Stimulated activated CD8-positive, alpha-beta memory T cell treated with anti-CD3 and anti-CD28 coated beads, Interleukin-2, amount 100 ng/mL, for 1 hour (primary cell): ENCODE data around the gene HDDC2.

Experiments
- DNase-seq, 2 donors: peaks; one replicate each; pipeline ENCODE4 v3.0.0-alpha.2; 2020; ENCODE audit warnings: low read depth in 2 of 2

The HDDC2 gene

DNA sequence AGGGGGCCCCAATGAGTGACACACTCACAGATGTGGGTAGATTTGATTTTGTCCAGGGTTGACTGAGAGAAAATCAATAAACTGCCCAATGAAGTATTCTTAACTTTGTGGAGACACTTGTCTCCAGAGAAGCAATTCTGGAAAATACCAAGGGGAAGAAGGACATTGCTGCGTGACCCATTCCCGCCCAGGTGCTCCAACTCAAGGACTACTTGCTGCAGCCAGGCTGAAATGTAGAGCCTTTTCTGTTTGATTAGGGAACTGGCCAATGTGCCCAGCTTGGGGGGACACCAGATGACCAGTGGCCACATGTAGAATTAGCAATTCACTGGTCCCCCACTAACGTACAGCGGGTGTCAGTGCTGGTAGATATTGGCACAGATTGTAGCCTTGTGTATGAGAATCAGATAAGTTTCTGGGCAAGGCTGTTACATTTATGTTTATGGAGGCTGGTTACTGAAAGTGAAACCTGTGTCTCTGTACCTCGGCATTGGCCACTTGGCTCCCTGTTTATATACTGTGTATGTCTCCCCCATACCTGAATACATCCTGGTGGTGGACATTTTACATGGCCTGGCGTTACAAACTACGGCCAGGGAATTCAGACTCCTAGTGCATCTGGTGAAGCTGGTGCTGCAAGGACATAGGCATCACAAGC is 32.3 kb downstream of the HDDC2 start:
- DNase-seq: no peak

GRCh38 chr6:125268765-125269164 is 33.0 kb downstream of the HDDC2 start:
- DNase-seq: no peak

- no peak for DNase-seq
These were observed 33.8 kb downstream of the HDDC2 start for GRCh38 chr6:125267806-125268523.

DNA sequence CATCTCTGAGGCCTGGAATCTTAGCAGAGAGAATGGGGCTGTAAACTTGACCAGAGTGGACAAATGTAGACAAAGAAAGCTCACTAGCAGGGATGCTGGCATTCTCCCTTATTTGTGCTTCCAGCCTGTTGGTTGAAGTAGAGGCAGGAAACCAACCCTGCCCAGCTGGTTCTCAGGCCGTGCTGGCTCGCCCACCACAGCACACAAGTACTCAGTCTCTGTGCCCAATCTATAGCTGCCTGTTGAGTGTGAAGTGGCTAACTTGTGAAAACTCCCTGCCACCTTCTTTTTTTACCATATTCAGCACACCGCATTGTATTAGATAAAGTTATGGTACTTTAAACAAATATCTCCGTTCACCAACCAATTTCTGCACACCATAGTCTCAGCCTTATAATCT is 37.3 kb downstream of the HDDC2 start:
- no peak for DNase-seq

DNA sequence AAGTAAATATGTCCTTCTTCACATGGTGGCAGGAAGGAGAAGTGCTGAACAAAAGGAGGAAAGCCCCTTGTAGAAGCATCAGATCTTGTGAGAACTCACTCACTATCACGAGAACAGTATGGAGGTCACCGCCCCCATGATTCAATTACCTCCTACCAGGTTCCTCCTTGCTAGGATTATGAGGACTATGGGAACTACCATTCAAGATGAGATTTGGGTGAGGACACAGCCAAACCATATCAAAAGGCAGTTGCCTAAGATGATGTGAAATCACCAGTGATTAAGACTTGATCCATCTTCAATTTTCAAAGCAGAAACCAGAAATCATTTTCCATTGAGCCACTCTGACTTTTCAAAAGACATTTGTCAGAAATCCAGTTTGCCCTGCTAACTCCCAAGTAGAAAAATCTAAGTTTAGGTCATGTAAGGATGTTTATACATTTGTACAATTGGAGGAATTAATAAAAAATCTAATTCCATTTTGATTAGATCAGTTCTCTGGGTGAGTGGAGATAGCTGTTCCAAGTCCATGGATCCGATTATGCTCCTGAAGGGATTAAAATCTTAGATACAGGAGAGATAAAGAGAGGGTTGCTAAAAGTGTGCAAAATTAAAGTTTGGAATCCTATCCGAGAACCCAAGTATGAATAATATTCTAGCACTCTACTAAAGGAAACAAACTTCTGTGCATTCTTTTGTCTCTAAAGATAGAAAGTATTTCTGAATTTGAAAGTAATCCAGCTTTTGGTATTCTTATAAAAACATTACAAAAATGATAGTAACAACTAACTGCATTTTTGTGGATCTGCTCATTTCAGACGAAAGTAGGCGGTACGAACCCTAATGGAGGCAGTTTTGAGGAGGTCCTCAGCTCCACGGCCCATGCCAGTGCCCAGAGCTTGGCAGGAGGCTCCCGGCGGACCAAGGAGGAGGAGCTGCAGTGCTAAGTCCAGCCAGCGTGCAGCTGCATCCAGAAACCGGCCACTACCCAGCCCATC is 39.5 kb downstream of the HDDC2 start:
- DNase-seq: no peak

GRCh38 chr6:125259354-125259736 is 42.4 kb downstream of the HDDC2 start:
- DNase-seq: no peak

GRCh38 chr6:125258651-125259353 is 43.0 kb downstream of the HDDC2 start:
- no peak for DNase-seq

- DNase-seq: no peak
These were observed 44.4 kb downstream of the HDDC2 start for GRCh38 chr6:125257351-125257750.

DNA sequence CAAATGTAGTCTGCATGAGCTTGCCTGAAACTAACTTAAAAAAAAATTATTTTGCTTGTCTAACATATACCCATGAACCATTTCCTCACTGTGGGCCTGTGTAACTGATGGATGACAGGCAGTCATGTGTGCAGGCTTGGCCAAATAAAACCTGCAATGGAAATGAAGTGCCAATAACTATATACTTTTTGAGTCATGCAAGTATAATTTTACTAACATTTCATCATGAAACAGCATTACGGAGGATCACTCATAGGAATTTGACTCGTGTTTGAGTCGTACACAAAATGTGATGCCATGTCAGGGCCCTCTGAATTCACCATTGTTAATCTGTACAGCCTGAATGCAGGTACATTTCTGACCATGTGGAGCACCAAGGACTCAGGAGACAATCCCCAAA is 46.6 kb downstream of the HDDC2 start:
- no peak for DNase-seq

- DNase-seq: no peak
These were observed 47.4 kb downstream of the HDDC2 start for GRCh38 chr6:125254321-125254720.

GRCh38 chr6:125253881-125254280 is 47.9 kb downstream of the HDDC2 start:
- no peak for DNase-seq

- no peak for DNase-seq
These were observed 48.9 kb downstream of the HDDC2 start for GRCh38 chr6:125252891-125253290.

GRCh38 chr6:125251516-125252220 is 50.1 kb downstream of the HDDC2 start:
- DNase-seq: no peak

- DNase-seq: no peak
These were observed 51.3 kb downstream of the HDDC2 start for GRCh38 chr6:125250511-125250910.

GRCh38 chr6:125248136-125248535 is 53.6 kb downstream of the HDDC2 start:
- DNase-seq: no peak

GRCh38 chr6:125246566-125246965 is 55.2 kb downstream of the HDDC2 start:
- no peak for DNase-seq

GRCh38 chr6:125245523-125246264 is 56.1 kb downstream of the HDDC2 start:
- no peak for DNase-seq

DNA sequence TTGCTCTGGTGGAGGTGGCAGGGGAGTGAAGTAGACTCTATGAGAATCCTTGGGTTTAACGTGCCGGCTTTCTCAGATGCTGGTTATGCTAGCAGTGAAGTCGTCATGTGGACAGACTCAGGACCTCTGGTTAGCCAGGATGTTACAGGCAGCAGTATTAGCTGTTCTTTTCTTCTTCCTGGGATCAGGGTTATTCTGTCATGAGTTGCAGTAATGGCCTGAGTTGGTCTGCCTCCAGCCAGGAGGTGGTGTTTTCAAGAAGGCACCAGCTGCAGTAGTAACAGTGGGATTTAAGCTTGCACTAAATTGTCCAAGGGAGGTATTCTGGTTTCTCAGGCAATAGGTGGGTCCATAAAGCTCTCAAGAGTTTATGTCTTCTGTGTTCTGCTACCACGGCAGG is 56.7 kb downstream of the HDDC2 start:
- DNase-seq: no peak

DNA sequence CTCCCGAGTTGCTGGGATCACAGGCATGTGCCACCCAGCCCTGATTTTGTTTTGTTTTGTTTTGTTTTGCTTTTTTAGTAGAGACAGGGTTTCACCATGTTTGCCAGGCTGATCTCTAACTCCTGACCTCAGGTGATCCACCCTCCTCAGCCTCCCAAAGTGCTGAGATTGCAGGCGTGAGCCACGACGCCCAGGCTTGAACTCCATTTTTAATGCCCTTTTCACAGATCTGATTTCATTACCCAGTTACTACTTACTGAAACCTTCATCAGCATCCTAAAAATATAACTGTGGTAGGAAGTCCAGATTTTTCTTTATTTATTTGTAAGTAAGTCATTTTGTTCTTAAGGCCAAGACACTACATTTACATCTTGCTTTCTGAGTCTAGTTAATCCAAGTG is 64.0 kb downstream of the HDDC2 start:
- no peak for DNase-seq

GRCh38 chr6:125236536-125237327 is 65.0 kb downstream of the HDDC2 start:
- no peak for DNase-seq
